Thymus (tissue), 11 donors: Measurements from ENCODE around the gene SIM2. TPM values are rescaled to one million over a fixed set of nuclear protein-coding genes. Genes with fewer than 3 reads are reported as not detected.

Experiments used
- DNase-seq, 9 donors: peaks; one replicate each; pipeline ENCODE4 v3.0.0-alpha.2; 2013; ENCODE audit warnings: low spot score in 9 of 9, low read depth in 6 of 9, missing footprints in 1 of 9
- H3K27ac ChIP-seq, 2 donors: one replicate each; pipeline ENCODE4 v1.5.1; 2013; ENCODE audit warnings: control low read depth in 1 of 2, low read depth in 1 of 2, low read length in 1 of 2, mild to moderate bottlenecking in 1 of 2, moderate library complexity in 1 of 2
- H3K27me3 ChIP-seq, 2 donors: one replicate each; pipeline ENCODE4 v1.5.1; 2013; ENCODE audit warnings: low read length in 1 of 2; ENCODE audit not compliant: control insufficient read depth in 2 of 2, insufficient read depth in 1 of 2
- H3K36me3 ChIP-seq, 2 donors: one replicate each; pipeline ENCODE4 v1.5.1; 2013; ENCODE audit warnings: low read length in 1 of 2, mild to moderate bottlenecking in 1 of 2, moderate library complexity in 1 of 2; ENCODE audit not compliant: control insufficient read depth in 2 of 2, insufficient read depth in 2 of 2
- H3K4me1 ChIP-seq, 2 donors: one replicate each; pipeline ENCODE4 v1.5.1; 2013; ENCODE audit warnings: low read length in 2 of 2; ENCODE audit not compliant: control insufficient read depth in 2 of 2, insufficient read depth in 2 of 2
- H3K4me3 ChIP-seq, 2 donors: one replicate each; pipeline ENCODE4 v1.5.1; 2013; ENCODE audit warnings: low read length in 2 of 2, control low read depth in 1 of 2, mild to moderate bottlenecking in 1 of 2
- H3K9me3 ChIP-seq, 2 donors: one replicate each; pipeline ENCODE4 v1.5.1; 2013; ENCODE audit warnings: low read length in 1 of 2, mild to moderate bottlenecking in 1 of 2; ENCODE audit not compliant: control insufficient read depth in 2 of 2, insufficient read depth in 1 of 2
- WGBS: extraction: QIAGEN DNeasy Blood & Tissue Kit; methylation state at CpG from one replicate; pipeline ENCODE4 v1.1.7; 2013; 5-methylcytosine and 5-hydroxymethylcytosine counted together
- polyA plus RNA-seq: library from polyadenylated mRNA; stranded (reverse); fragments of 200-250 nt; gene quantifications from one replicate; pipeline ENCODE4 v1.2.3, GENCODE V29; 2013
- total RNA-seq: library from RNA; stranded (reverse); fragments of 120-200 nt; gene quantifications from one replicate; pipeline ENCODE4 v1.2.4, GENCODE V29; 2013
- donor health status: healthy.

Gene SIM2
- total and polyA plus RNA-seq, 2 donors, result 0.07 TPM; not detected in 1

- H3K27ac ChIP-seq, result no peak overlapping the region
- H3K27me3 ChIP-seq, result peaks cover 4 to 29% of the 10 kb centered on the region in 2 donors
- WGBS, result 97% methylated on average over 2 of the region's 2 CpGs
- no peak overlapping the region for H3K4me3 ChIP-seq
- H3K4me1 ChIP-seq, result no peaks in the 10 kb centered on the region
- peaks cover 0 to 5% of the 10 kb centered on the region in 2 donors for H3K9me3 ChIP-seq
- DNase-seq, result no peak
- H3K36me3 ChIP-seq, result no peaks in the 10 kb centered on the region
Measured at GRCh38 chr21:36678538-36678937, 20.4 kb upstream of the SIM2 start.

- H3K9me3 ChIP-seq, result peaks cover 0 to 5% of the 10 kb centered on the region in 2 donors
- no peaks in the 10 kb centered on the region for H3K4me1 ChIP-seq
- H3K27me3 ChIP-seq, result peaks cover 15 to 33% of the 10 kb centered on the region in 2 donors
- no peak overlapping the region for H3K27ac ChIP-seq
- DNase-seq, result no peak
- no peaks in the 10 kb centered on the region for H3K36me3 ChIP-seq
- 95% methylated on average over 2 of the region's 2 CpGs for WGBS
- H3K4me3 ChIP-seq, result no peak overlapping the region
Measured at GRCh38 chr21:36681117-36681631, 17.7 kb upstream of the SIM2 start.

GRCh38 chr21:36684957-36685714 is 13.8 kb upstream of the SIM2 start:
- Histone ChIP-seq H3K4me1 (no peaks in the 10 kb centered on the region), H3K27me3 (peaks cover 22 to 58% of the 10 kb centered on the region in 2 donors), H3K9me3 (peaks cover 0 to 5% of the 10 kb centered on the region in 2 donors), H3K36me3 (no peaks in the 10 kb centered on the region), H3K27ac (no peak overlapping the region), H3K4me3 (no peak overlapping the region)
- WGBS, result 61% methylated on average over 2 of the region's 2 CpGs
- no peak for DNase-seq

- 92% methylated on average over 6 of the region's 6 CpGs for WGBS
- Histone ChIP-seq H3K36me3 (no peaks in the 10 kb centered on the region), H3K4me1 (no peaks in the 10 kb centered on the region), H3K27ac (no peak overlapping the region), H3K27me3 (peaks cover 40 to 71% of the 10 kb centered on the region in 2 donors), H3K4me3 (no peak overlapping the region), H3K9me3 (no peaks in the 10 kb centered on the region)
- DNase-seq, result no peak
Measured at GRCh38 chr21:36686955-36687354, 12.0 kb upstream of the SIM2 start.

GRCh38 chr21:36688324-36688723 is 10.6 kb upstream of the SIM2 start:
- Histone ChIP-seq H3K4me3 (no peak overlapping the region), H3K4me1 (no peaks in the 10 kb centered on the region), H3K36me3 (no peaks in the 10 kb centered on the region), H3K27me3 (peaks cover 52 to 78% of the 10 kb centered on the region in 2 donors), H3K27ac (no peak overlapping the region), H3K9me3 (peaks cover 0 to 3% of the 10 kb centered on the region in 2 donors)
- DNase-seq, result no peak
- 63% methylated on average over 6 of the region's 6 CpGs for WGBS

GRCh38 chr21:36689324-36689723 is 9.6 kb upstream of the SIM2 start:
- Histone ChIP-seq H3K4me1 (no peaks in the 10 kb centered on the region), H3K27me3 (peaks cover 58 to 81% of the 10 kb centered on the region in 2 donors), H3K4me3 (no peak overlapping the region), H3K36me3 (no peaks in the 10 kb centered on the region), H3K9me3 (peaks cover 0 to 3% of the 10 kb centered on the region in 2 donors), H3K27ac (no peak overlapping the region)
- WGBS, result 88% methylated on average over 7 of the region's 7 CpGs
- no peak for DNase-seq

- 14% methylated on average over 12 of the region's 12 CpGs for WGBS
- Histone ChIP-seq H3K27ac (no peak overlapping the region), H3K36me3 (no peaks in the 10 kb centered on the region), H3K27me3 (peaks cover 65 to 87% of the 10 kb centered on the region in 2 donors), H3K4me1 (no peaks in the 10 kb centered on the region), H3K9me3 (peaks cover 0 to 3% of the 10 kb centered on the region in 2 donors), H3K4me3 (no peak overlapping the region)
- no peak for DNase-seq
Measured at GRCh38 chr21:36690628-36691554, 8.0 kb upstream of the SIM2 start.

GRCh38 chr21:36691555-36692041 is 7.3 kb upstream of the SIM2 start:
- H3K27me3 ChIP-seq, result peaks cover 72 to 94% of the 10 kb centered on the region in 2 donors
- H3K9me3 ChIP-seq, result peaks cover 0 to 3% of the 10 kb centered on the region in 2 donors
- no peaks in the 10 kb centered on the region for H3K36me3 ChIP-seq
- no peak overlapping the region for H3K27ac ChIP-seq
- no peak for DNase-seq
- WGBS, result 12% methylated on average over 18 of the region's 18 CpGs
- H3K4me3 ChIP-seq, result no peak overlapping the region
- H3K4me1 ChIP-seq, result no peaks in the 10 kb centered on the region
